Right lung (tissue), 5 donors: ENCODE data around the gene KANSL1L. TPM values are rescaled to one million over a fixed set of nuclear protein-coding genes. Genes with fewer than 3 reads are reported as not detected.
"Not testable (repeated sequence)": the region's sequence is repeated elsewhere in the genome, so short reads cannot be mapped to it uniquely, and the experiment has no call there.

Experiments used
- DNase-seq, 2 donors: peaks; one replicate each; pipeline ENCODE4 v3.0.0-alpha.2; 2013
- polyA plus RNA-seq, 5 donors: library from polyadenylated mRNA; unstranded; fragments of 120-200 nt; gene quantifications; one replicate each; pipeline versions ENCODE4 v1.2.1 to v1.2.3, GENCODE V29; 2013; ENCODE audit warnings: inconsistent platforms in 1 of 5, low replicate concordance in 1 of 5; ENCODE audit not compliant: insufficient read length in 5 of 5, insufficient read depth in 1 of 5

The KANSL1L gene
- polyA plus RNA-seq, 5 donors, result 31.5 to 54.9 (median 51.1) TPM

DNA sequence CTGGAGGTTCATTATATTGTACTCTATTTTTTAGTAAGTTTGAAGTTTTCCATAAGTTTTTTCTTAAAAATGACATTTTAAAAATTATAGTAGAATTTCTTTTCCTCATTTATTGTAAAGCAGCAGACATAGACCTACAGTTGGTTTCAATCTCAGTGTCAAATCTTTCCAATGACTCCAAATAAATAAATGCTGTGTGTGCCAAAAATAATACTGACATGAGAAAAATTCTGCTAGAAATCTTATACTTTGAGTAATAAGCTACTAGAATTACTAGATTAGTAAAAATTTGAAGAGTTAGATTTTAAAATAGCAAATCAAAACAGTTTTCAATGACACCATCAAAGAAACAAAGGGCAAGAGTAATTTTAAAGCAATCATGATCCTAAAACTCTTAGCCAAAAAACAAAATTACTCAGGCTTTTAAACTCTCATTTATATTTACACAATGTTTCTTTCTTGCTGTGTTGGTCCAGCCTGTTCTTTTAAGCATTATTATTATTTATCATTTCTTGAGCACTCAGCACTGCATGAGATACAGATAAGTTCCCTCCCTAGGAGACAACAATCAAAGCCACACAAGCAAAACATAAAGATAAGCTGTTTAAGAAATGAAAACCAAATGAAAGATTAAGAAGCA is 8.3 kb upstream of the KANSL1L start:
- DNase-seq, result peak; percentile 56 to 61

GRCh38 chr2:210177769-210178168 is 6.6 kb upstream of the KANSL1L start:
- no peak for DNase-seq

- DNase-seq, result not testable (repeated sequence)
Measured at GRCh38 chr2:210177115-210177514, 5.9 kb upstream of the KANSL1L start.

DNA sequence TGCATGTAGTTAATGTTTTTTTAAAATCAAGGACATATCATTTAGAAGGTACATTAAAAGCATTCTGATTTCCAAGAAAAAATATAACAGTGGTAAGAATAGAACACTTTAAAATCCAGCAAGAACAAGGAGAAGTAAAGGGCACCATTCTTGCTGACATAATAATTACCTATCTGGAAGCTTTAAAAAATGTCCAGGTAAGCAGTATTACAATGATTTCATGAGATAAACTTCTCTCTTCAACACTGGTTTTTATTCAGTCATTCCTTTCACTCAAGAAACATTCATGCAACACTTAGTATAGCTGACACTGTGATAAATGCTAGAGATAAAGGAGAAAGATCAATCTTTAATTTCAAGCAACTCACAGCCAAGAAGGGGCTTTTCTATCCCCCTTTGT is 2.9 kb upstream of the KANSL1L start:
- DNase-seq, result no peak

DNA sequence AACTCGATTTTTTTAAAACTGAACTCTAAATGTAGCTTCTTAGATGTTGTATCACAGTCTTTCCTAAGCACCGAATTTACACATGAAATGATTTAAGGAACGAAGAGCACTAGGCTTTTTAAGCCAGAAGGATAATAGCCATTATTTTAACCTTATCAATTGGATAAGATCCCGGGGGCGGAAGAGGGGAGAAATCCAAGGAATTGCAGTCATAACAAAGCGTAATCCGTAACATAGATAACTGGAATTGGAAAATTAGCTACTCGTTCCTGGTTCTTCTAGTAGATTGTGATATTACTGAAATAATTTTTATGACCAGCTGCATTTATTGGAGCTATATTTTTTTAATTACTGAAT is 988 bp upstream of the KANSL1L start:
- DNase-seq, result no peak

- DNase-seq, result peak; percentile 97 to 98
Measured at GRCh38 chr2:210170446-210171303, 534 bp downstream of the KANSL1L start.

GRCh38 chr2:210170196-210170445 is 1.1 kb downstream of the KANSL1L start:
- DNase-seq, result no peak

DNA sequence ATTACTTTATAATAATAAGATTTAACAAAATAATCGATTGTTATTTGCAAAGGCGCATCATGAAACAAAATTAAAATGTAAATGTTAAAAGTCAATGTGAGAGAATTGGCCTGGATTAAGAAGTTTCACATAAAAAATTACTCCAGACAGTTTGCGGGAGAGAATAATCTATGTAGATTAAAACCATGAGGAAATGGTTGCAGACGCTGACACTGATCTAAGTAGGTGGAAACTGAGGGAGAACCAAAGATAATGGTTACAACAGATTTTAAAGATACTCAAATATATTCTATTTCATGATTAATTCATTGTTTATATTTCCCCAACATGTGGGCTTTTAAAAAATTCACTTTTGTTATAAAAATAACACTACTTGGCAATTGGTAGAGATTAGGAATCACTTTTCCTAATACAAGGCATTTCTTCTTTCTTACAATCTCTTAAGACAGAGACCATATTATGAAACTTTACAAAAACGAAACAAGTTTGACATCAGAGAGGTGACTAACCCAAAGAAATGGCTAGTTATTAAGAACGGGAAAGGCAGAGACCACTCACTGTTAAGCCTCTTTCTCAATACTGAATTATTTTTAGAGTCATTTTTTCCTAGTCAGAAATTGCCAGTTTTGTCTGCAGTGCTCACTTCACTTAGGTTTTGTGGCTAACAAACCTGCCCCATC is 1.6 kb downstream of the KANSL1L start:
- DNase-seq, result peak in 1 of 2 donors; percentile 41

DNA sequence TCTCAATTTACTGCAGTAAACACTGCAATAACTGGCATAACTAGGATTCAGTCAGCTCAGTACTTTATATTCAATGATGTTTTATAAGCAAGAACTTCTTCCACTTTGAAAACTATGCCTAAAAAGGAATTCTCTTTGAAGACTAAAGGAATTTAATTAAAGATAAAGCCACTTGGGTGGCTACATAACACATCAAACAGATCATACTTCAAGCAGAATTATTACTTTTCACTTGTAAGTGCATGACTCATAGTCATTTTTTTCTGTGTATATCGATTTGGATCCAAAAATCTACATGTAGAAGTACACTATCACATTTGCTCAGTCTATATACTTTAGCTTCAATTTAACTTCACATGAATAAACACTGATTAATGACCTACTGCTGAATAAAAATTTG is 4.0 kb downstream of the KANSL1L start:
- DNase-seq, result no peak

DNA sequence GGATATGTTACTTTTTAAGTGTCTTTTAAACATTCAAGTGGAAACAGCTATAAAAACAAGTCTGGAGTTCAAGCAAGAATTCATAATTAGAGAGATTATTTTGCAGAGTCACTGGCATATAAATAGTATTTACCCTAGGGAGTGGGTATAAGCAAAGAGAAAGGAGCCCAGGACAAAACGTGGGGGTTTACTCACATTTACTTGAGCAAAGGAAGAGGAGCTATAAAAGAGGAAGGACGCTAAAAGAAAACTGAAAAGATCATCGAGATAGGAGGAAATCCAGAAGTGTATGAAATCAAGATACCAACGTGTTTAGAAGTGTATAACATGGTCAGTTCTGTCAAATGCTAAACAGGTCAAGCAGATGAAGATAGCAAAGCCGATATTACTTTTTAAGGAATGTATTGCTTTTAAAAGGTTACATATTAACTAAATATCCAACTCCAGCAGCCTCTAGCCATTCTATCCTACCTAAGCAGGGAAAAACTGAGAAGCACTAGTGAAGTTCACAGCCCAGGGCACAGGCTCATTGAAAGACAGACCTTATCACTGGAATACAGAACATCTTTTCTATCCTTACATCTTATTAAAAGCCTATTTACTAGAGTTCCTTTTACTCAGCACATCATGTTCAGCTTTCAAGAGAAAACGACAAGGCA is 8.6 kb downstream of the KANSL1L start:
- DNase-seq, result no peak

DNA sequence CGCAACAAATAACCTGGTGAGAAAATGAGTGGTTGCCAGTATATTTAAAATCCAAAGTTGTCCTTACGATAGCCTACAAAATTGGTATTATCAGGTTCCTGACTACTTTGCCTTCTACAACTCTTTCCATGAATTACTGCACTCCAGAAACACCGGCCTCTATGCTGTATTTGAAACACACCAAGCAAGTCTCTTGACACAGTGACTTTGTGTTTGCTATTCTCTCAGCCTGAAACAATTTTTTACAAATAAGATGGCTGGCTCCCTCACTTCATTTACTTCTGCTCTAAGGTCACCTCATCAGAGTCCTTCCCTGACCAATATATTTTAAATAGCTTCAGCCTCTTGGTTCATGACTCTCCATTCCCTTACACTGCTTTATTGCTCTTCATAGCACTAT is 12.2 kb downstream of the KANSL1L start:
- no peak for DNase-seq

- no peak for DNase-seq
Measured at GRCh38 chr2:210158236-210158635, 13.0 kb downstream of the KANSL1L start.

- DNase-seq, result no peak
Measured at GRCh38 chr2:210157526-210157925, 13.7 kb downstream of the KANSL1L start.

DNA sequence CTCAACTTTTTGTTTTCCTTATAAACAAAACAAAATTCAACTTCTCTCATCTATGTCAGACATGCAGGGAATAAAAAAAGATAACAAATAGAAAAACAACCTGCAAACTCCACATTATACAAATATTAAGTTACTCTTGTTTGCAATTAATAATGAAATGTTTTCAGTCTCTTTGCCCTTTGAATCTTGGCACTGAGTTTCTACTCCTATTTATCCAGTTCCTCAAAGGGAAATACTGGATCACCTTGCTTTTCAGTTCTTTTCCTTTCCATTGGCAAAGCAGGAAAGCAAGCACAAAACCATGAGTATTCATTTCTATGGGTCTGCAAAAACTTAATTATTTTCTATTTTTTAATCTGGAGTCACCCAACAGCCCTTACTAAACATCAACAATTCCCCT is 23.6 kb downstream of the KANSL1L start:
- no peak for DNase-seq

DNA sequence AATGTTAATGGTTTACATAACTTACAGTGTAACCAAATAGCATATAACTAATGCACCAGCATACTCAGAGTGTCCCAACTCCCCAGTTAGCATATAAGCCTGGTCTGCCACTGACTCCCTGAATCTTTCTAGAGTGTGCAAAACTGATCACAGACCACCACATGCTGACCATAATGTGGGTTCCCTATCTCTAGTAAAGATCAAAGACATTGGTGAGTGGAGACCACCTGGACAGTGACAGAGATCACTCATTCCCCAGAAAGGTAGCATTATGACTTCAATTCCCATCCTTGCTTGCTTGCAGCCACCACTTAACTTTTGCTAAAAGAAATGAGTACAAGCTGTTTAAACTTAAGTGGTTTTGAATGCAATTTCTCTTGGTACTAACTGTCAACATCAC is 39.0 kb downstream of the KANSL1L start:
- no peak for DNase-seq

- no peak for DNase-seq
Measured at GRCh38 chr2:210128961-210129360, 42.2 kb downstream of the KANSL1L start.

DNA sequence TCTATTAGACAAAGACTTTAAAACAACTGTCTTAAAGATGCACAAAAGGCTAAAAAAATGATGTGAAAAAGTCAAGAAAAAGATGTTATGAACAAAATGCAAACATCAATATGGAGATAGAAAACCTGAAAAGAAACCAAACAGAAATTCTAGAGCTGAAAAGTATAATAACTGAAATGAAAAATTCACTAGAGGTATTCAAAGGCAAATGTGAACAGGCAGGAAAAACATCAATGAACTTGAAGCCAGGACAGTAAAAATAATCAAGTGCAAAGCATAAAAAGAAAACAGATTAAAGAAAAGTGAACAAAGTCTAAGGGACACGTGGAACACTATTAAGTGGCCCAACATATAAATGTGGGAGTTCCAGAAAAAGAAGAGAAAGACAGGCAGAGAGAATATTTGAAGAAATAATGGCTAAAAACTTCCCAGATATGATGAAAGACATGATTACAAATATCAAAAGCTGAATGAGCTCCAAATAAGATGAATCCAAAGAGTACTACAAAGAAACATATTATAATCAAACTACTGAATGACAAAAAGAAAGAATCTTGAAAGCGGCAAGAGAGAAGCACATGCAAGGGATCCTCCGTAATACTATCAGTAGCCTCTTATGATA is 57.5 kb downstream of the KANSL1L start:
- no peak for DNase-seq

DNA sequence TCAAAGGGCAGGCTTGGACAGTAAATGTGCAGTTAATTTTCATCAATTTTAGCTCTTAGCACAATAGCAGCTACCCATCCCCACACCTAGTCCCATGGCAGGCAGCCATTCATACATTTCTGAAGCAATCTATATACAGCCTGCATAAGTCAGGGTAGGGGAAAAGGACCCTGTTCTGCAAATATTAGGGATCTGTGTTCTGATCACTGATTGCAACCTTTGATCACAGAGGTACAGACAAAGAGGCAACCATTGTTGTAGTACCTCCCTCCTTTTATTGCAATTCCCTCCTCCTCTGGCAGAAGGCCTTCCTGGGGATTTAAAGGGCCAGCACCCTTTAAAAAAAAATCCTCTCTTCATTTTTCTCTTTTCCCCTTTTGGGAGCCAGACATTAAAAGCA is 58.3 kb downstream of the KANSL1L start:
- DNase-seq, result no peak

- DNase-seq, result no peak
Measured at GRCh38 chr2:210099940-210100339, 71.3 kb downstream of the KANSL1L start.

DNA sequence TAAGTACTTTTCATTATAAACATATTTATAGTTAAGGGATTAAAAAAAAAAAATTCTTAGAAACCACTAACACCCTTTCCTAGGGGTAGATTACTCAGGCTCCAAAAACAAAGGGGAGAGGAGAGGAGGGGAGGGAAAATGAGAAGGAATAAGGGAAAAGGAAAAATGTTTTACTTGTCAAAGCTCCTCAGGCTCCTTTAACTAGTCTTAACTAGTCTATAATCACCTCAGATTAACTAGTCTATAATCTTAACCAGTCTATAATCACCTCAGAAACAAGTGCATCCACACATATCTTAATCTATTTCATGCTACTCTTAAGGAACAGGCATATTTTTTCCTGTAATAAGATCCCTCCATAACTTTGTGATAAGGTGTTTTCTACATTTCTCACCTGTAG is 76.4 kb downstream of the KANSL1L start:
- DNase-seq, result no peak

DNA sequence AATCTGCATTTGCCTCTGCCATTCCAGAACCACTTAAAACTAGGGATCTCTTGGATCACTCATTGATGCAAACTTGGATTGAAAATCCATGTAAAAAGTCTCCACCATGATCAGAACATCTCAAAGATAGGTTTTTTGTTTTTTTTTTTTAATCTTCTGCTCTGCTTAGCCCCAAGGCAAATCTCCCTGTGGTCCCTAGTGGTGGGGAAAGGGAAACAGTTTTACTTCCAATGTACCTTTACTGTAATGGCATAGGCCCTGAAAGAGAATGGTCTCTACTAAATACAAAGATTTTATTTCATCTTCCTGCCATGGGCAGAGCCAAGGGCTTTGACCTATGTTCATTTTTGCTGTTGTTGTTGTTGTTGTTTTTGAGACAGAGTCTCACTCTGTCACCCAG is 78.4 kb downstream of the KANSL1L start:
- no peak for DNase-seq

- no peak for DNase-seq
Measured at GRCh38 chr2:210086930-210087329, 84.3 kb downstream of the KANSL1L start.
